Loucy (cell line): ENCODE measurements around the gene LILRB5.

Experiments
- H2AFZ ChIP-seq: fragments of 200-600 bp; sonication (generic); 2 replicates; pipeline ENCODE4 v1.6.0; 2016; ENCODE audit warnings: antibody characterized with exemption, mild to moderate bottlenecking, low read length, moderate library complexity
- H3F3A ChIP-seq: fragments of 200-600 bp; 2 replicates; pipeline ENCODE4 v1.6.0; 2016; ENCODE audit warnings: antibody characterized with exemption, low read depth, mild to moderate bottlenecking
- H3K27me3 ChIP-seq: fragments of 200-600 bp; sonication (generic); 2 replicates; pipeline ENCODE4 v1.6.1; 2014; ENCODE audit warnings: low read length, mild to moderate bottlenecking; ENCODE audit not compliant: insufficient read depth, poor library complexity, severe bottlenecking
- H3K36me3 ChIP-seq: fragments of 200-600 bp; sonication (generic); 2 replicates; pipeline ENCODE4 v1.6.1; 2016; ENCODE audit warnings: low read length; ENCODE audit not compliant: insufficient read depth
- H3K4me1 ChIP-seq: fragments of 200-600 bp; sonication (generic); 2 replicates; pipeline ENCODE4 v1.5.1; 2014; ENCODE audit warnings: low read length, mild to moderate bottlenecking; ENCODE audit not compliant: insufficient read depth, poor library complexity, severe bottlenecking
- H3K4me2 ChIP-seq: fragments of 200-600 bp; sonication (generic); 2 replicates; pipeline ENCODE4 v1.6.0; 2014; ENCODE audit warnings: antibody characterized with exemption, low read length, low read depth, mild to moderate bottlenecking; ENCODE audit not compliant: poor library complexity, severe bottlenecking
- H3K4me3 ChIP-seq: fragments of 200-600 bp; sonication (generic); 2 replicates; pipeline ENCODE4 v1.5.1; 2014; ENCODE audit warnings: low read length, mild to moderate bottlenecking, mixed read lengths; ENCODE audit not compliant: poor library complexity, severe bottlenecking
- H3K79me2 ChIP-seq: fragments of 200-600 bp; sonication (generic); 2 replicates; pipeline ENCODE4 v1.6.1; 2014; ENCODE audit warnings: low read length; ENCODE audit not compliant: insufficient read depth
- H3K9ac ChIP-seq: fragments of 200-600 bp; sonication (generic); 2 replicates; pipeline ENCODE4 v1.6.0; 2014; ENCODE audit warnings: mild to moderate bottlenecking, low read depth, low read length, moderate library complexity; ENCODE audit not compliant: poor library complexity, severe bottlenecking
- H3K9me2 ChIP-seq: fragments of 200-600 bp; sonication (generic); replicated peaks from 2 replicates; pipeline ENCODE4 v1.6.1; 2016; ENCODE audit warnings: low read depth, low read length, mixed read lengths
- H3K9me3 ChIP-seq: fragments of 200-600 bp; sonication (generic); 2 replicates; pipeline ENCODE4 v1.6.1; 2014; ENCODE audit warnings: mild to moderate bottlenecking, antibody characterized with exemption, low read length, low read depth; ENCODE audit not compliant: insufficient read depth
- H4K20me1 ChIP-seq: fragments of 200-600 bp; sonication (generic); 2 replicates; pipeline ENCODE4 v1.6.0; 2014; ENCODE audit warnings: antibody characterized with exemption, low read length, mild to moderate bottlenecking; ENCODE audit not compliant: insufficient read depth, poor library complexity, severe bottlenecking
- CTCF ChIP-seq: fragments of 200-600 bp; sonication (generic); conservative IDR thresholded peaks from 2 replicates; pipeline ENCODE4 v1.5.1; 2014; ENCODE audit warnings: mild to moderate bottlenecking, antibody characterized with exemption, low read length
- EZH2phosphoT487 ChIP-seq: fragments of 200-600 bp; IDR thresholded peaks from 2 replicates; pipeline ENCODE4 v1.6.1; 2018; ENCODE audit warnings: antibody characterized with exemption, mild to moderate bottlenecking, moderate library complexity, borderline replicate concordance

LILRB5 gene

GRCh38 chr19:54201980-54202379 is 55.1 kb downstream of the LILRB5 start:
- Histone ChIP-seq H3K9me3 (no peaks in the 10 kb centered on the region), H3K79me2 (peaks cover 65% of the 10 kb centered on the region), H2AFZ (no peak overlapping the region), H3K4me2 (peak overlapping the region; percentile 100), H3K27me3 (no peaks in the 10 kb centered on the region), H3K9me2 (no peaks in the 10 kb centered on the region), H3K4me3 (peak overlapping the region; percentile 100), H4K20me1 (peaks cover 60% of the 10 kb centered on the region), H3K36me3 (peaks cover 57% of the 10 kb centered on the region), H3K9ac (peak overlapping the region; percentile 75), H3F3A (no peaks in the 10 kb centered on the region; the same call in 1 of the 2 replicates), H3K4me1 (peaks cover 44% of the 10 kb centered on the region)
- TF ChIP-seq CTCF (no peak), EZH2phosphoT487 (no peak)

GRCh38 chr19:54201172-54201701 is 55.8 kb downstream of the LILRB5 start:
- Histone ChIP-seq H4K20me1 (peaks cover 53% of the 10 kb centered on the region), H3K4me1 (peaks cover 41% of the 10 kb centered on the region), H3K9me2 (no peaks in the 10 kb centered on the region), H3K79me2 (peaks cover 58% of the 10 kb centered on the region), H3K27me3 (no peaks in the 10 kb centered on the region), H3F3A (no peaks in the 10 kb centered on the region; the same call in 1 of the 2 replicates), H3K36me3 (peaks cover 50% of the 10 kb centered on the region), H3K9me3 (no peaks in the 10 kb centered on the region), H3K4me2 (peak overlapping the region; percentile 100), H3K4me3 (peak overlapping the region; percentile 100), H3K9ac (peak overlapping the region; percentile 75), H2AFZ (no peak overlapping the region)
- TF ChIP-seq EZH2phosphoT487 = no peak
- no peak for TF ChIP-seq CTCF
